Astrocyte of the spinal cord (primary cell): ENCODE results near the gene ELMO1.

Experiments used
- DNase-seq: peaks from one replicate; pipeline ENCODE4 v3.0.0; 2011; ENCODE audit warnings: low read depth, low spot score
- H3K4me3 ChIP-seq: 2 replicates; pipeline ENCODE4 v1.5.1; 2011; ENCODE audit warnings: low read depth, mild to moderate bottlenecking, low read length, moderate library complexity
- in situ Hi-C: cut with HindIII; loops from 2 replicates; pipeline ENCODE4 v1.10.0; 2017; ENCODE audit warnings: low sequenced_read_pairs
- TF ChIP-seq, protein P1 (sequence below): IDR thresholded peaks from 2 replicates; pipeline ENCODE4 v1.5.1; 2012; ENCODE audit warnings: low read depth, mild to moderate bottlenecking, low read length, inconsistent platforms

The ELMO1 gene

DNA sequence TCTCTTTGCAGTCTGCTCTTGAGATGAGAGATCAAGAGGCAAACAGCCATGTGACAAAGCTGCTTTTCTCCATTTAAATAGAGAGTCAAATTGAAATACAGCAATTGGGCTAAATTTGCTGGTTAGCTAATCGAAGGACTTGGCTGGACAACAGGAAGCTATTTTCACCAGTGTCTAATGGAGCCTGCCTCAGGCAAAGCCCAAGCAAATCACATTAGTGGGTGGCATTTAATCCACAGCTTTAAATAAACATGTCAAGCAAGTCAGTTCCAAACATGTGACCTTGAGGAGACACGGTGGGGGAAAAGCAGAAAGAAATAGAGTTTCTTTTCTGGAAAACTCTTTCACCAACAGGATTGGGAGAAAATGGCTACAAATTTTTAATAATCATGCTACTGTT is 543.9 kb downstream of the ELMO1 start:
- in situ Hi-C loops = no loop called here
- no peak overlapping the region for H3K4me3 ChIP-seq
- no peak for DNase-seq
- TF ChIP-seq, protein P1, sequence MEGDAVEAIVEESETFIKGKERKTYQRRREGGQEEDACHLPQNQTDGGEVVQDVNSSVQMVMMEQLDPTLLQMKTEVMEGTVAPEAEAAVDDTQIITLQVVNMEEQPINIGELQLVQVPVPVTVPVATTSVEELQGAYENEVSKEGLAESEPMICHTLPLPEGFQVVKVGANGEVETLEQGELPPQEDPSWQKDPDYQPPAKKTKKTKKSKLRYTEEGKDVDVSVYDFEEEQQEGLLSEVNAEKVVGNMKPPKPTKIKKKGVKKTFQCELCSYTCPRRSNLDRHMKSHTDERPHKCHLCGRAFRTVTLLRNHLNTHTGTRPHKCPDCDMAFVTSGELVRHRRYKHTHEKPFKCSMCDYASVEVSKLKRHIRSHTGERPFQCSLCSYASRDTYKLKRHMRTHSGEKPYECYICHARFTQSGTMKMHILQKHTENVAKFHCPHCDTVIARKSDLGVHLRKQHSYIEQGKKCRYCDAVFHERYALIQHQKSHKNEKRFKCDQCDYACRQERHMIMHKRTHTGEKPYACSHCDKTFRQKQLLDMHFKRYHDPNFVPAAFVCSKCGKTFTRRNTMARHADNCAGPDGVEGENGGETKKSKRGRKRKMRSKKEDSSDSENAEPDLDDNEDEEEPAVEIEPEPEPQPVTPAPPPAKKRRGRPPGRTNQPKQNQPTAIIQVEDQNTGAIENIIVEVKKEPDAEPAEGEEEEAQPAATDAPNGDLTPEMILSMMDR = no peak

DNA sequence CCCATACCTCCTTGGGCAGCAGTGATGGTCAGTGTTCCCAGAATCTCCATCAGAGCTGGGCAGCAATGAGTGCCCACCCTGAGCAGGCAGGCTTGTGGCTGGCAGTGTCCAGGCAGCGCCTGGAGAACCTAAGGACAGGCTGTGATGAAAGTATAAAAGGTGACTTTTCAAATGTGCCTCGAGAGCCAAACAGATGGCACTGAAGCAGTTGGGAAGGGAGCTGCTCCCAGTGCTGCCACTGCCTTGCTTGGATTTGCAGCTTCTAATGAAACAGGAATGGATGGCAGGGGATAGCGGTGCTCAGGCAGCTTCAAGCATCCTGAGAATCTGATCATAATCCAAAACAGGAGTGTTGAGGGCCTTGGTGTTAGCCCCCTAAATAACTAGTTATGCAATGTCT is 544.6 kb downstream of the ELMO1 start:
- TF ChIP-seq, protein P1 = no peak
- H3K4me3 ChIP-seq = no peak overlapping the region
- in situ Hi-C loops = no loop called here

DNA sequence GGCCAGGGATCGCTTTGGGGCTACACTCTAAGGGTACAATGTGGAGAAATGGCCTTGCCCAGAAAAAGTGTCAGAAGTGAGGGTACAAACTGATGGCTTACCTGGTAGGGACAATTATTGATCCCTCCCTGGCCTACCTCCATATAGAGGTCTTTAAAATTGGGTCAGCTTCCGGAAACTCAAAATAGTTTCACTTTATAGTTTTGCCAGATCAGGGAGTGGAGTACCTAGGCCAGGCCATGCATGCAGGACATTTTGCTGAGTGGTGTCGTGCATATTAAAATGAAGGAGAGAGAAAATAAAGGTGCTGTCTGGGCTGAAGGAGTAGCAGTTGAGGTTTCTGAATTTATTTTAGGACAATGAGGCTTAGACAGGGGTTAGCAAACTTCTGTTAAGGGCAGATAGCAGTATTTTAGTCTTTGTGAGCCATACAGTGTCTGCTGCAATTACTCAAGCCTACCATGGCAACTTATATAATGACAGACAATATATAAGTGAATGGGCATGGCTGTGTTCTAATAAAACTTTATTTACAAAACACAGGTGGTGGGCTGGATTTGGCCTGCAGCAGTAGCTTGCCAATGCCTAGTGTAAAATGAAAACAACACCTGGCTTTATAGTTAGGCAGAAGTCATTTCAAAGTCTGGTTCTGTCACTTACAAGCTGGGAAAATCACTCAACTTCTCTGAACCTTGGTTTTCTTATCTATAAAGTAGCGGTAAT is 547.5 kb downstream of the ELMO1 start:
- H3K4me3 ChIP-seq = no peak overlapping the region
- TF ChIP-seq, protein P1 = no peak
- in situ Hi-C loops = no loop called here
- DNase-seq = no peak

More for the DNA sequence above, 544.6 kb downstream of the ELMO1 start:
- DNase-seq = no peak

DNA sequence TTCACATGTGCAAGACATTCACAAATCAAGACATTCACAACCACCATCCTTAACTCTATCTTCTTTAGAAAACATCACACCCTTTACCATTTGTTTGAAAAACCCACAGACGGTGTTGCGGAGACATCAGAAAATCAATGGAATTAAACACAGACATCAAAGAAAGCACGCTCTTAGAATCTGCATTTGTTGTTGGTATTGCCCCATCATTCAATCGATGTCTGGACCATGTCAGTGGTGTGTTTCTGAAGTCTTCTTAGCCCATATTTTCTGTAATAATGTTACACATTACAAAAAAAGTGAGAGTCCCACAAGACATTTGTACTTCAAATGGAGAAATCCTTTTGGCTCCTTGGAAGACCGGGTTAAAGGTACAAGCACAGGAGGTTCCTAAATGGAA is 550.5 kb downstream of the ELMO1 start:
- in situ Hi-C loops = no loop called here
- TF ChIP-seq, protein P1 = no peak
- H3K4me3 ChIP-seq = no peak overlapping the region
- DNase-seq = no peak

DNA sequence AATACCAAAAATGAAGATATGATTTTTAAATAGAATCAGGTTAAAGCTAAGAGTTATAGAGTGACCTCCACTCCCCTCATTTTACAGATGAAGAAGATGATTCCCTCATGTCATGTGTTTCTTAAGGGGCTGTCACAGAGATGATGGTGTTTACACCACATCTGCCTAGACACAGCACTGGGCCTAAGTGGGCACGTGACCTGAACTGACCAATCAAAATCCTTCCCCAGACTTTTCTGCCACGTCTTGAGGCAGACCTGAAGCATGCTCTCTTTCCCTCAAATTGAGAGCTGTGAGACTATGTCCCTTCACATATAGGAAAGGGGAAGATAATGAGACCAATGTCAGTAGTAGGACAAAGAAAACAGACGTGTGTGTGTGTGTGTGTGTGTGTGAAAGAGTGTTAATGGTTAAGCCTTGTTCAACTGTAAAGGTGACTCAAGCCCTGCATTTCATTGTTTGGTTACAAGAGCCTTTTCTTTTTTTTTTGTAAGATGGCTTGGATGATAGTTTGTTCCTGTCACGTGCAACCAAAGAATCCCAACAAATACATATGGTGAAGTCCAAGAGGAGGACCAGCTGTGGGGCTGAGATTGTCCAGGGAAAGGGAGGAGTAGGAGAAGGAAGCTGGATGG is 551.6 kb downstream of the ELMO1 start:
- TF ChIP-seq, protein P1 = no peak
- no peak for DNase-seq
- in situ Hi-C loops = no loop called here

DNA sequence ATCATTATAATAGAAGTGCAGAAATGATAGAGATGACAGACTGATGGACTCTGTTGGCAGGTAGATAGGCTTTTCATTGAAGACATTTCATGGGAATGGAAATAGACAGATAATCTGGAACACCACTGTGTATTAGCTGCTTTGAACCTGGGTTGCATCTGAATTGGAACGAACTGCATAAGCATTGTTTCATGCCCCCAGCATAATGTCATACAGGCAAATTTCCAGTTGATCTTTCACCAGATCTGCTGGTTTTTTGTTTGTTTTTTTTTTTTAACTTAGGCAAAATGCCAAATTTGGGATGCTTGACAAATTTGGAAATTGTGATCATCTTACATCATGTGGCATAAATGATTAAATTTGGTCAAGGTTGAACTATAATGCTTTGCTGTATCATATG is 552.2 kb downstream of the ELMO1 start:
- DNase-seq = no peak
- in situ Hi-C loops = no loop called here

More for the DNA sequence above, 551.6 kb downstream of the ELMO1 start:
- H3K4me3 ChIP-seq = no peak overlapping the region

More for the DNA sequence above, 552.2 kb downstream of the ELMO1 start:
- no peak overlapping the region for H3K4me3 ChIP-seq
- TF ChIP-seq, protein P1 = no peak
